Retinal pigment epithelial cell (primary cell): ENCODE results near the gene RBM43.

Source experiments
- DNase-seq: peaks from one replicate; pipeline ENCODE4 v3.0.0-alpha.2; 2010; ENCODE audit warnings: low read depth
- H3K4me3 ChIP-seq: 2 replicates; pipeline ENCODE4 v1.5.1; 2011; ENCODE audit warnings: mild to moderate bottlenecking, low read length, control low read depth, moderate library complexity
- TF ChIP-seq, protein P1 (sequence below): conservative IDR thresholded peaks from 2 replicates; pipeline ENCODE4 v1.5.1; 2011; ENCODE audit warnings: low read depth, low read length, control low read depth, inconsistent platforms

The RBM43 gene

DNA sequence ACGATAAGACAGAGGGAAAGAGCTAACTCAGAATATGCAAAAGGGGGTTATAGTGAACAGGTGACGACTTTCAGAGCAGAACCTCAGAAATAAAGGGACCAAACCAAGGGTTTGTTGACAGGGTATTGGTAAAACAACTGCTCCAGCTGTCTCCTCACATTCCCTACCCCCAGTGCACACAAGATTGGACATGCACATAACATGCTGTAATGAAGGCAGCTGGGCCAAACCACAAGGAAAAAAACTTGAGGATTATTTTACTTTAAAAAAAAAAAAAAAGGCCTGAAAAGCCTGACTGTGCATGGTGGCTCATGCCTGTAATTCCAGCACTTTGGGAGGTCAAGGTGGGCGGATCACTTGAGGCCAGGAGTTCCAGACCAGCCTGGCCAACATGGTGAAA lies 3.5 kb downstream of the RBM43 start:
- H3K4me3 ChIP-seq = no peak overlapping the region
- peak; percentile 56 for DNase-seq
- TF ChIP-seq, protein P1, sequence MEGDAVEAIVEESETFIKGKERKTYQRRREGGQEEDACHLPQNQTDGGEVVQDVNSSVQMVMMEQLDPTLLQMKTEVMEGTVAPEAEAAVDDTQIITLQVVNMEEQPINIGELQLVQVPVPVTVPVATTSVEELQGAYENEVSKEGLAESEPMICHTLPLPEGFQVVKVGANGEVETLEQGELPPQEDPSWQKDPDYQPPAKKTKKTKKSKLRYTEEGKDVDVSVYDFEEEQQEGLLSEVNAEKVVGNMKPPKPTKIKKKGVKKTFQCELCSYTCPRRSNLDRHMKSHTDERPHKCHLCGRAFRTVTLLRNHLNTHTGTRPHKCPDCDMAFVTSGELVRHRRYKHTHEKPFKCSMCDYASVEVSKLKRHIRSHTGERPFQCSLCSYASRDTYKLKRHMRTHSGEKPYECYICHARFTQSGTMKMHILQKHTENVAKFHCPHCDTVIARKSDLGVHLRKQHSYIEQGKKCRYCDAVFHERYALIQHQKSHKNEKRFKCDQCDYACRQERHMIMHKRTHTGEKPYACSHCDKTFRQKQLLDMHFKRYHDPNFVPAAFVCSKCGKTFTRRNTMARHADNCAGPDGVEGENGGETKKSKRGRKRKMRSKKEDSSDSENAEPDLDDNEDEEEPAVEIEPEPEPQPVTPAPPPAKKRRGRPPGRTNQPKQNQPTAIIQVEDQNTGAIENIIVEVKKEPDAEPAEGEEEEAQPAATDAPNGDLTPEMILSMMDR = no peak

DNA sequence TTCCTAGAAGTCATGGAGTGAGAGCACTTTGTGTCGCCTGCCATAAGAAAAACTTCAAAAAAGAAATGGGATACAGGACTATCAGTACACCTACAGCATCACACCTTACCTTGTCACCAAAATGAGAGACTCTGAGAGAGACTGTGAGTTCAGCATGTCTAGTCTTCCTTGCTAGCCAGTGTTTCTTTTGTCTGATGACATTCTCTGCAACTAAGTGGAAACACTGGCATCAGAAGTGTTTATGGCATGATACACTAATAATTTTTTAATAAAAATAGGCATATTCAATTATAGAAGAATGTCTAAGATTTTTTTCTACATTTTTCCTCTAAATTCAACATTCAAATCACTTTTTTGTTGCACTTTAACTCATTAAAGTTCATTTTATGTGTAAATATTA lies 9.0 kb downstream of the RBM43 start:
- H3K4me3 ChIP-seq = no peak overlapping the region
- TF ChIP-seq, protein P1 = no peak
- no peak for DNase-seq

DNA sequence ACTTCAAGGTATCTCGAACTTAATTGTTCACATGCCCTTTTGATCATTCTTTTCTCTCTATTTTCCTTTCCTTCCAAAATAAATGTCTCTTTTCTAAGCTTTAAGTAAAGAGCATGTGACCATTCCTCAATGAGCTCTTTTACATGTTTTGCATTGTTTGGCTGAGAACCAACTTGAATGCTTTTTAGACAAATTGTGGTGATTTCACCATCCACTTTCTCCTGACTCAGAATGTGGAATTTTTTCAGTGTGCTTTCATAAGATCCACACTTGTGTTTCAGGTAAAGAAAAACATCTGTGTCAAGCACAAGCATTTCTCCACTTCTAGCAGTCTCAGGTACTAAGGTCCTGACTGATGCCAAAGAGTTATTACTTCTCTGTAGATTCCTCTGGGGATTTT lies 10.7 kb downstream of the RBM43 start:
- DNase-seq = peak; percentile 82
- TF ChIP-seq, protein P1 = no peak
- H3K4me3 ChIP-seq = no peak overlapping the region

DNA sequence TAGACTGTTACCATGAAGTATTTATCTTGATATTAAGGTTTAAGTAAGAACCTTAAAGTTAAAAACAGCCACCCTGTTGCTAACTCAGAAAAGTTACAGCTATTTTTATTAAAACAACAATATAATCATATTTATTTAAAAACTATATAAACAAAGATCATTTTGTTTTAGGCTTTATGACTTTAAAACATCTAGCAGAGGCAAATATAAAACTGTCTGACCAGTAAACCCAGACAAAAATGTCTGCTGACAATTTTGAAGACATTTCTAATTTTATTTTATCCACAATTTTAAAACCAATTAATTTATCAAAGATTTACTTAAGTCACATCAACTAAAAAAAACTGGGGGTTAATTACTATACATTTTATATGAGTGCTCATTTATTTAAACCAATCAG lies 14.2 kb downstream of the RBM43 start:
- TF ChIP-seq, protein P1 = no peak
- no peak for DNase-seq
- no peak overlapping the region for H3K4me3 ChIP-seq

DNA sequence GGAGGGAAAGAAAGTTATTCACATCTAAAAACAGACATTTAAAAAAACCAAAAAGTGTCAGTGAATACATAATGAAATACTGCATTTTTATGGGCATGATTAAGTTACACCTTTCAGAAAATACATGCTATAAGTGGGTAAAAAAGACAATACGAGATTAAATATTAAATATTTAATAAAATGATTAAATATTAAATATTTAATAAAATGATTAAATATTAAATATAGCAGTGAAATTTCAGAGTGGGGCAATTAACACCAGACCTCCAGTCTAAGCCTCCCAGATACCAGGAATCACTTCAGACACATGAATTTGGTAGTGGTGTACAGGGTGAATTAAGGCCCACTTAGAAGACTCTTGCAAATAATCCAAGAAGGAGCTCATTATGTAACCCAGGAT lies 15.5 kb downstream of the RBM43 start:
- no peak for DNase-seq
- no peak overlapping the region for H3K4me3 ChIP-seq
- TF ChIP-seq, protein P1 = no peak

DNA sequence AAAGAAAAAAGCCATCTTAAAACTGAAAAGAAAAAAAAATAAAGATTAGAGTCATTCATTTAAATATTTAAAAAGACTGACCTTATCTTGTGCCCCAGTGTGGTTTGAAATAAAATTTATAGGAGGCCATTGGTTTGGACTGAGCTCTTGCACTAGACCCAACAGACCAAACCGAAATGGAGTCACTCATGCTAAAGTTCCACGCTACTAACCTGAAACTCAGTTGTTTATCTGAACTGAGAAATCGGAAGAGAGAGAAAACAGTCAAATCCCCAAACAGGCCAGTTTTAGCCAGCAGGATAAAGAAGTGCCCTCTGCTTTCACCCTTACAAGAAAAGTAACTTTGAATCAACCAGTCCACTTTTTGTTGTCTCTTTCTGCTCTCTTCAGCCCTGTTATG lies 18.2 kb downstream of the RBM43 start:
- H3K4me3 ChIP-seq = no peak overlapping the region
- no peak for DNase-seq
- TF ChIP-seq, protein P1 = no peak

DNA sequence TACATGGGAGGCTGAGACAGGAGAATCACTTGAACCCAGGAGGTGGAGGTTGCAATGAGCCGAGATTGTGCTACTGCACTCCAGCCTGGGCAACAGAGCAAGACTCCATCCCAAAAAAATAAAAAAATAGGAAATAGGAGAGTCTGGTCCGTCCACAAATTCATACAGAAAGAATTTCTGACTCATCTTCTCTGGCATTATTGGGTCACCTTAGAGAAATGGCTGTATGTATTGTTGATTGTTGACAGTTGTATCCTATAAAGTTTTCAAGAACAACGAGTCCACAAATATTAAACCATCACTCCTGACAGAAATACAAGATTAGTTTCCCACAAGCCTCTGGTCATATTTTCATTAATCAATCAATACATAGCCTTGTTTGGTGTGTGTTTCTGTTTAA lies 20.4 kb downstream of the RBM43 start:
- TF ChIP-seq, protein P1 = no peak
- no peak overlapping the region for H3K4me3 ChIP-seq
- DNase-seq = no peak
